GM18498 (cell line): ENCODE data around the gene STH.

ENCODE experiments used
- ATAC-seq: cut with Tn5 transposase; IDR thresholded peaks from one replicate; pipeline ENCODE4 v1.9.1; 2021; ENCODE audit warnings: mild to moderate bottlenecking, moderate library complexity; ENCODE audit not compliant: unreplicated experiment

The STH gene

GRCh38 chr17:45983614-45984310, 15.3 kb upstream of the STH start:
- no peak for ATAC-seq

GRCh38 chr17:45984368-45984767, 14.7 kb upstream of the STH start:
- no peak for ATAC-seq

GRCh38 chr17:45985447-45985846, 13.6 kb upstream of the STH start:
- ATAC-seq: no peak

- ATAC-seq: no peak
Observed at GRCh38 chr17:45986056-45986455, 13.0 kb upstream of the STH start.

GRCh38 chr17:45987706-45988105, 11.3 kb upstream of the STH start:
- no peak for ATAC-seq

GRCh38 chr17:45989759-45990158, 9.3 kb upstream of the STH start:
- no peak for ATAC-seq

- ATAC-seq: no peak
Observed at GRCh38 chr17:45990886-45991285, 8.2 kb upstream of the STH start.

- no peak for ATAC-seq
Observed at GRCh38 chr17:45991341-45991740, 7.7 kb upstream of the STH start.

- no peak for ATAC-seq
Observed at GRCh38 chr17:45992175-45992574, 6.9 kb upstream of the STH start.

- ATAC-seq: no peak
Observed at GRCh38 chr17:45992904-45993303, 6.1 kb upstream of the STH start.

GRCh38 chr17:45993962-45994627, 5.0 kb upstream of the STH start:
- no peak for ATAC-seq

GRCh38 chr17:45994987-45995386, 4.1 kb upstream of the STH start:
- no peak for ATAC-seq

- no peak for ATAC-seq
Observed at GRCh38 chr17:45995627-45996270, 3.3 kb upstream of the STH start.

GRCh38 chr17:45996282-45996937, 2.6 kb upstream of the STH start:
- no peak for ATAC-seq

- ATAC-seq: no peak
Observed at GRCh38 chr17:45997166-45997565, 1.9 kb upstream of the STH start.

GRCh38 chr17:45997624-45998023, 1.4 kb upstream of the STH start:
- ATAC-seq: no peak

GRCh38 chr17:45999900-46000290, 845 bp downstream of the STH start:
- no peak for ATAC-seq

GRCh38 chr17:46000292-46000691, 1.2 kb downstream of the STH start:
- no peak for ATAC-seq

GRCh38 chr17:46000757-46001156, 1.7 kb downstream of the STH start:
- no peak for ATAC-seq

- ATAC-seq: no peak
Observed at GRCh38 chr17:46001390-46002310, 2.6 kb downstream of the STH start.
